Spleen (tissue), 11 donors: ENCODE results near the gene BTBD16. TPM values are rescaled to one million over a fixed set of nuclear protein-coding genes. Genes with fewer than 3 reads are reported as not detected.

Source experiments
- DNase-seq: peaks from one replicate; pipeline ENCODE4 v3.0.0-alpha.2; 2020
- H3K27ac ChIP-seq, 8 donors: fragments of 200-600 bp; sonication (generic) in 7 of 8; 1 replicate in 4 of 8; 2 replicates in 4 of 8; pipeline versions ENCODE4 v1.5.0 to v1.8.0; 2016 to 2021; ENCODE audit warnings: inconsistent platforms in 4 of 8, mild to moderate bottlenecking in 4 of 8, moderate library complexity in 1 of 8
- H3K27me3 ChIP-seq, 7 donors: fragments of 200-600 bp; sonication (generic) in 6 of 7; replicated peaks in 1 of 7; 1 replicate in 4 of 7; 2 replicates in 3 of 7; pipeline versions ENCODE4 v1.5.0 to v1.8.0; 2016 to 2021; ENCODE audit warnings: inconsistent platforms in 3 of 7, mild to moderate bottlenecking in 1 of 7
- H3K36me3 ChIP-seq, 6 donors: fragments of 200-600 bp; sonication (generic) in 5 of 6; 1 replicate in 4 of 6; 2 replicates in 2 of 6; pipeline versions ENCODE4 v1.5.0 to v1.8.0; 2016 to 2021; ENCODE audit warnings: inconsistent platforms in 2 of 6
- H3K4me1 ChIP-seq, 6 donors: fragments of 200-600 bp; sonication (generic) in 5 of 6; 1 replicate in 3 of 6; 2 replicates in 3 of 6; pipeline versions ENCODE4 v1.5.0 to v1.8.0; 2016 to 2021; ENCODE audit warnings: inconsistent platforms in 3 of 6
- H3K4me3 ChIP-seq, 8 donors: fragments of 200-600 bp; sonication (generic) in 7 of 8; 1 replicate in 4 of 8; 2 replicates in 4 of 8; pipeline versions ENCODE4 v1.5.0 to v1.8.0; 2016 to 2021; ENCODE audit warnings: inconsistent platforms in 4 of 8, mild to moderate bottlenecking in 4 of 8, moderate library complexity in 2 of 8
- H3K9me3 ChIP-seq, 8 donors: fragments of 200-600 bp; sonication (generic) in 7 of 8; 1 replicate in 4 of 8; 2 replicates in 4 of 8; pipeline versions ENCODE4 v1.5.0 to v1.8.0; 2016 to 2021; ENCODE audit warnings: inconsistent platforms in 4 of 8
- CTCF ChIP-seq, 11 experiments: fragments of 200-600 bp in 7 of 11; fragments of 450-650 bp in 4 of 11; sonication (generic) in 4 of 11; IDR thresholded peaks in 8 of 11; conservative IDR thresholded peaks in 3 of 11; 1 replicate in 7 of 11; 2 replicates in 4 of 11; pipeline versions ENCODE4 v1.4.0 to v1.8.0; 2016 to 2021; ENCODE audit warnings: antibody characterized with exemption in 11 of 11, inconsistent platforms in 4 of 11, mild to moderate bottlenecking in 1 of 11
- POLR2A ChIP-seq, 3 donors: fragments of 450-650 bp; IDR thresholded peaks; one replicate each; pipeline ENCODE4 v1.5.1; 2017; ENCODE audit warnings: antibody characterized with exemption in 3 of 3, mild to moderate bottlenecking in 1 of 3
- POLR2AphosphoS5 ChIP-seq, 3 donors: sonication (generic); formaldehyde crosslinking; IDR thresholded peaks; one replicate each; pipeline ENCODE4 v1.5.1; 2017; ENCODE audit warnings: antibody characterized with exemption in 3 of 3
- WGBS, 5 donors: extraction: QIAGEN DNeasy Blood & Tissue Kit in 3 of 5; methylation state at CpG; one replicate each; pipeline versions ENCODE4 v1.1.5 to v1.1.7; 2013 to 2018; 5-methylcytosine and 5-hydroxymethylcytosine counted together
- intact Hi-C: fragments of 100-400 bp; cut with DNase I; formaldehyde crosslinking; loops from one replicate; pipeline ENCODE4 v1.15.0; 2023; ENCODE audit warnings: low total_unique reads
- polyA plus RNA-seq, 3 donors: library from polyadenylated mRNA; stranded (reverse); fragments of 200-250 nt; gene quantifications; one replicate each; pipeline ENCODE4 v1.2.1, GENCODE V29; 2013
- total RNA-seq, 7 donors: library from RNA; depleted of rRNA in 3 of 7; stranded (reverse); fragments of >200 nt in 3 of 7; fragmentation: NEBNext Ultra II Directional in 4 of 7; extraction: Animal tissue kit (Norgen Biotek cat#: 25700) in 4 of 7; gene quantifications; one replicate each; pipeline versions ENCODE4 v1.1.0 to v1.2.1, GENCODE V29; 2016 to 2021
- donor health status: healthy with polysubstance abuse.
- donor health status: DM: no; HTN: no; CAD: no; lungs with moderate emphysema.
- donor health status: DM: no; HTN: no; CAD: no.
- donor health status: Bipolar disorder and iron deficiency.
- donor health status: healthy.
- donor health status: DM: no; HTN: no; CAD: no.
- donor health status: DM: yes; HTN: yes; CAD: no.

The BTBD16 gene
- total and polyA plus RNA-seq, 10 donors: 0.04 to 0.10 TPM; not detected in 8

DNA sequence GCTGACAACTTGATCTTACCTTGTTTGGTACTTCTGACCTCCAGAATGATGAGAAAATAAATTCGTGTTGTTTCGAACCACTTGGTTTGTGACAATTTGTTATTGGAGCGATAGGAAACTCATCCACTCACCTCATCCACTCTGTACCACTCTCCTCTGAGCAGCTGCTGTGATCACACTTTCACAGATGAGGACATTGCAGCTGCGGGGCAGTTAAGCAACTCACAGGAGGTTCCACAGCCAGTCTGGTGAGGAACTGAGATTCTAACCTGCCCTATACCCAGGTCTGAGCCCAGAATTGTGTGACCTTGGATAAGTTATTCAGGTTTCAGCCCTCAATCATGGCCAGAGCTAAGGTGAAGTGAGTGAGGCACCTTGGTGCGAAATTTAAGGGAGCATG lies 35.2 kb downstream of the BTBD16 start:
- Histone ChIP-seq H3K27me3 (peaks cover 0 to 8% (median 0%) of the 10 kb centered on the region in 7 donors), H3K4me1 (peaks cover 0 to 31% (median 9%) of the 10 kb centered on the region in 6 donors), H3K36me3 (no peaks in the 10 kb centered on the region), H3K4me3 (no peak overlapping the region), H3K27ac (no peak overlapping the region), H3K9me3 (peaks cover 0 to 10% (median 3%) of the 10 kb centered on the region in 8 donors)
- WGBS, 5 donors: 78 to 93% (median 88%) methylated on average over 5 of the region's 5 CpGs
- no peak for DNase-seq
- intact Hi-C loops: no loop called here
- TF ChIP-seq POLR2A (IDR thresholded peaks at IDR 0.05) (no peak), POLR2AphosphoS5 (IDR thresholded peaks at IDR 0.05) (no peak), CTCF (IDR thresholded peaks at IDR 0.05 in 8 of 11, conservative IDR thresholded peaks at IDR 0.05 in 3 of 11) (no peak)

DNA sequence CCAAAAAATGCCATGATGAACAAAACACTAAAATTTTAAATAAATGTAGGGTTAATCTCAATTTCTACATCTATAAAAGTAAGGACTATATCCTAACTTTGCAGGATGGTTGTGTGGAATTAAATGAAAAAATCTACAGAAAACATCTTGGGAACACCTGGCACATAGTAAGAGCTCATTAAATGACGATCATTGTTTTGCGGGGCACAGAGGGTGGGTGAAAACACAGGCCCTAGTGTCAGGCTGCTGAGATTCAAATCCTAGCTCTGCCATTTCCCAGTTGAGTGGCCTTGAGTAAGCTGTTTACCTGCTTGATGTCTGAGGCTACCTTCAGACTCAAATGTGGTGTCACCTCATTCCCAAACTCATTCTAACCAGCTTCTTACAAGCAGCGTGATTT lies 35.6 kb downstream of the BTBD16 start:
- peaks cover 0 to 32% (median 9%) of the 10 kb centered on the region in 6 donors for H3K4me1 ChIP-seq
- intact Hi-C loops: no loop called here
- DNase-seq: no peak
- peaks cover 0 to 8% (median 0%) of the 10 kb centered on the region in 7 donors for H3K27me3 ChIP-seq
- WGBS, 5 donors: 61 to 79% (median 65%) methylated on average over 3 of the region's 3 CpGs
- TF ChIP-seq CTCF (IDR thresholded peaks at IDR 0.05 in 8 of 11, conservative IDR thresholded peaks at IDR 0.05 in 3 of 11) (no peak), POLR2A (IDR thresholded peaks at IDR 0.05) (no peak), POLR2AphosphoS5 (IDR thresholded peaks at IDR 0.05) (no peak)
- H3K36me3 ChIP-seq: no peaks in the 10 kb centered on the region
- H3K4me3 ChIP-seq: no peak overlapping the region
- H3K9me3 ChIP-seq: peaks cover 0 to 10% (median 3%) of the 10 kb centered on the region in 8 donors
- no peak overlapping the region for H3K27ac ChIP-seq

DNA sequence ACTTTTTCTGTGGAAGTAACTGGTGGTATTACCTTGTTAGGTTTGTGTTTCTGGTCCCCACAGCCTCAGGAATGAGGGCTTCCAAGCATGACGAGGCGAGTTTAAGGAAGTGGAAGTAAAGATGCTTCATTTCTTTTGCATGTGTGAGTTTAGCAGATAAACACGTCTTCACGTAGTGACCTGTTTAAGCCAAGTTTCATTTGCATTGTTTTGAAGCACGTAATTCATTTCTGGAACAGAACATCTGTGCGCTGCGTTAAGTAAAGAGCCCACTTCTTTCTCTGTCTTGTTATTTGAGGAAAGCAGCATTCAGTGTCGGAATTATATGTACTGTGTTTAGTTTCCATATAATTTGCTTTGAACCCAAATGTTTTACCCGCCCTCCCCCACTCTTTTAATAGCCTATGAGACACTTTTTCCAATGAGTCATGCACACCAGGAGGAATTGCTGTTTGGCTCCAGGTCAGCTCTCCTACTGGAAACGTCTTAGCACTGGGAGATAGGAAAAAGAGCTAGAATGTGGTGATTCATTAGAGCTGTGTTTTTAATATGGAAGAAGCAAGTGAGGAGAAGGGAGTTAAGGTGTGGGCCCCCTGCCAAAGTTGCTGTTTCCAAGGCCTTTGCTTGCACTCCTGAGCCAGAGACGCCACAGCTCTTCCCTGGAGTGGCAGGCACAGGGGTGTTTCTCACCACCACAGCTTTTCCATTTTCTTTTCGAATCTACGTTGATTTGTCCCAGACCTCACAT lies 36.7 kb downstream of the BTBD16 start:
- TF ChIP-seq CTCF (IDR thresholded peaks at IDR 0.05 in 8 of 11, conservative IDR thresholded peaks at IDR 0.05 in 3 of 11) (no peak), POLR2A (IDR thresholded peaks at IDR 0.05) (no peak), POLR2AphosphoS5 (IDR thresholded peaks at IDR 0.05) (no peak)
- no peak overlapping the region for H3K4me3 ChIP-seq
- peaks cover 0 to 8% (median 0%) of the 10 kb centered on the region in 7 donors for H3K27me3 ChIP-seq
- H3K27ac ChIP-seq: peak overlapping the region in 1 of 8 donors; percentile 0
- DNase-seq: no peak
- H3K9me3 ChIP-seq: peaks cover 0 to 10% (median 3%) of the 10 kb centered on the region in 8 donors
- intact Hi-C loops: no loop called here
- H3K36me3 ChIP-seq: no peaks in the 10 kb centered on the region
- 52 to 58% (median 57%) methylated on average over 13 of the region's 13 CpGs for WGBS, 5 donors
- peaks cover 0 to 32% (median 9%) of the 10 kb centered on the region in 6 donors for H3K4me1 ChIP-seq

- no peaks in the 10 kb centered on the region for H3K36me3 ChIP-seq
- H3K4me1 ChIP-seq: peaks cover 0 to 32% (median 9%) of the 10 kb centered on the region in 6 donors
- intact Hi-C loops: no loop called here
- peaks cover 0 to 8% (median 0%) of the 10 kb centered on the region in 7 donors for H3K27me3 ChIP-seq
- H3K4me3 ChIP-seq: no peak overlapping the region
- H3K27ac ChIP-seq: peak overlapping the region in 1 of 8 donors; percentile 0
- 76 to 90% (median 79%) methylated on average over 6 to 7 of the region's 7 CpGs for WGBS, 5 donors
- DNase-seq: no peak
- TF ChIP-seq POLR2A (IDR thresholded peaks at IDR 0.05) (no peak), POLR2AphosphoS5 (IDR thresholded peaks at IDR 0.05) (no peak)
- H3K9me3 ChIP-seq: peaks cover 0 to 10% (median 3%) of the 10 kb centered on the region in 8 donors
These were observed 37.5 kb downstream of the BTBD16 start for GRCh38 chr10:122308417-122309141.
